A549 (cell line): ENCODE data around the gene ARID5B. TPM values are rescaled to one million over a fixed set of nuclear protein-coding genes. Genes with fewer than 3 reads are reported as not detected.

Source experiments
- ATAC-seq, 2 experiments: fragments of 200-7000 bp in 1 of 2; fragments of >200 bp in 1 of 2; cut with Nextera tagmentation in 1 of 2; cut with Tn5 transposase in 1 of 2; 3 replicates each; pipeline versions ENCODE4 v1.8.0 to v1.9.1; 2018 to 2020; ENCODE audit warnings: mild to moderate bottlenecking in 1 of 2, moderate library complexity in 1 of 2
- CTCF ChIA-PET: fragments of 300-600 bp; sonication (Branson Sonifier 250); formaldehyde crosslinking; extraction: SDS; loops from one replicate; lab custom pipeline; 2021; ENCODE audit warnings: antibody characterized with exemption, inconsistent platforms; lab: Yijun Ruan, JAX
- POLR2A ChIA-PET: fragments of 350-600 bp; formaldehyde crosslinking; extraction: SDS; loops from one replicate; lab custom pipeline; 2021; ENCODE audit warnings: antibody characterized with exemption, inconsistent platforms; lab: Yijun Ruan, JAX
- DNase-seq, 2 experiments: peaks; one replicate each; pipeline versions ENCODE4 v3.0.0 to v3.0.0-alpha.2; 2011 to 2016; ENCODE audit warnings: low read depth in 1 of 2, low spot score in 1 of 2
- FAIRE-seq: peaks from 2 replicates; lab custom pipeline; 2011; peaks lifted over from hg19 to GRCh38; lab: Jason Lieb, UNC
- H3K27ac ChIP-seq, 2 experiments: fragments of >200 bp; sonication (Bioruptor Twin); formaldehyde crosslinking; 3 replicates each; pipeline ENCODE4 v1.5.1; 2016 to 2017
- H3K4me1 ChIP-seq: fragments of >200 bp; sonication (Bioruptor Twin); formaldehyde crosslinking; 3 replicates; pipeline ENCODE4 v1.6.1; 2016
- H3K4me2 ChIP-seq: fragments of >200 bp; sonication (Bioruptor Twin); formaldehyde crosslinking; 3 replicates; pipeline ENCODE4 v1.6.1; 2016
- H3K4me3 ChIP-seq: fragments of >200 bp; sonication (Bioruptor Twin); formaldehyde crosslinking; 3 replicates; pipeline ENCODE4 v1.5.1; 2016
- H3K9me3 ChIP-seq: fragments of >200 bp; sonication (Bioruptor Twin); formaldehyde crosslinking; 3 replicates; pipeline ENCODE4 v1.6.1; 2016
- CHD2 ChIP-seq: fragments of 150-350 bp; IDR thresholded peaks from 2 replicates; pipeline ENCODE4 v1.6.1; 2014; ENCODE audit warnings: low read length; ENCODE audit not compliant: partially characterized antibody
- FOSB ChIP-seq: fragments of 250-450 bp; sonication (Bioruptor Pico); IDR thresholded peaks from 2 replicates; pipeline ENCODE4 v1.5.0; 2020; ENCODE audit warnings: mild to moderate bottlenecking, moderate library complexity
- NR3C1 ChIP-seq: fragments of >200 bp; sonication (Bioruptor Twin); formaldehyde crosslinking; IDR thresholded peaks from 3 replicates; pipeline ENCODE4 v1.6.1; 2017
- RARB ChIP-seq: fragments of 250-450 bp; sonication (Bioruptor Pico); IDR thresholded peaks from 2 replicates; pipeline ENCODE4 v1.8.0; 2021; ENCODE audit warnings: mild to moderate bottlenecking, moderate library complexity
- TFCP2L1 ChIP-seq: fragments of 250-450 bp; sonication (Bioruptor Pico); IDR thresholded peaks from 2 replicates; pipeline ENCODE4 v1.5.0; 2021; ENCODE audit warnings: mild to moderate bottlenecking
- WGBS: methylation state at CpG from one replicate; pipeline ENCODE4 v1.1.6; 2017; ENCODE audit errors: missing lambda C conversion rate; 5-methylcytosine and 5-hydroxymethylcytosine counted together
- polyA plus RNA-seq, 4 experiments: library from polyadenylated mRNA; depleted of rRNA in 3 of 4; stranded (reverse); fragments of >200 nt; fragmentation: RNase III in 1 of 4; extraction: RNeasy Plus Mini Kit Qiagen cat#74134 plus additional on column Dnase treatment in 1 of 4; gene quantifications; 2 replicates in 3 of 4; 3 replicates in 1 of 4; pipeline ENCODE4 v1.2.3, GENCODE V29; 2011 to 2017
- TF ChIP-seq, protein P1 (sequence below): fragments of 150-350 bp; IDR thresholded peaks from 2 replicates; pipeline ENCODE4 v1.6.1; 2014; ENCODE audit warnings: low read depth, mild to moderate bottlenecking, low read length
- TF ChIP-seq, protein P2 (sequence below): fragments of >200 bp; sonication (Bioruptor Twin); formaldehyde crosslinking; IDR thresholded peaks from 3 replicates; pipeline ENCODE4 v1.5.1; 2016
- TF ChIP-seq, protein P3 (sequence below): fragments of 250-450 bp; sonication (Bioruptor Pico); IDR thresholded peaks from 2 replicates; pipeline ENCODE4 v1.5.0; 2021; ENCODE audit warnings: mild to moderate bottlenecking, moderate library complexity, borderline replicate concordance

ARID5B gene
- polyA plus RNA-seq, 2 of the 4 experiments (the other 2 are of a cell fraction), result 0.75 to 1.6 TPM

DNA sequence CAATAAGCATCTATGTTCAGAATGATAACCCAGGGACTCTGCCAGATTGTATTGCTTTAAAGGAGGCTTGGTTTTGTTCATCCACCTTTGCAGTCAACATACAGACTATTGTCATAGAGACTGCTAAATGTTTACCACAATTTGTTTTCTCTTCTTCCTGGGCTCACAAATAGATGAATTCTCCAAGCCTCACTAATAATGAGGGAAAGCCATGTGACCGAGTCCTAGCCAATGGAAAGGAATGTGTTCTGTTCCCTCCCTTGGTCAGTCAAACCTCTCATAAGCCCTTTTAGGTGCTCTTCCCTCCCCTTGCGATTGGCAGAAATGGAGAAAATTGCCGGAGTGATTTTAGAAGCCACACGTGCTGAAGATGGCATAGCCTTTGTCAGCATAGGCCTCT lies 230.2 kb downstream of the ARID5B start:
- ChIA-PET CTCF (no interaction called here), POLR2A (no interaction called here)
- Histone ChIP-seq H3K9me3 (no peaks in the 10 kb centered on the region), H3K27ac (no peak overlapping the region), H3K4me2 (no peak overlapping the region), H3K4me3 (no peak overlapping the region), H3K4me1 (no peaks in the 10 kb centered on the region)
- WGBS, result 84% methylated on average over 4 of the region's 4 CpGs
- ATAC-seq (no peak), FAIRE-seq (no peak), DNase-seq (no peak)
- TF ChIP-seq TFCP2L1, result no peak
- TF ChIP-seq, protein P1, sequence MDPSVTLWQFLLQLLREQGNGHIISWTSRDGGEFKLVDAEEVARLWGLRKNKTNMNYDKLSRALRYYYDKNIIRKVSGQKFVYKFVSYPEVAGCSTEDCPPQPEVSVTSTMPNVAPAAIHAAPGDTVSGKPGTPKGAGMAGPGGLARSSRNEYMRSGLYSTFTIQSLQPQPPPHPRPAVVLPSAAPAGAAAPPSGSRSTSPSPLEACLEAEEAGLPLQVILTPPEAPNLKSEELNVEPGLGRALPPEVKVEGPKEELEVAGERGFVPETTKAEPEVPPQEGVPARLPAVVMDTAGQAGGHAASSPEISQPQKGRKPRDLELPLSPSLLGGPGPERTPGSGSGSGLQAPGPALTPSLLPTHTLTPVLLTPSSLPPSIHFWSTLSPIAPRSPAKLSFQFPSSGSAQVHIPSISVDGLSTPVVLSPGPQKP, result no peak
- no peak for TF ChIP-seq CHD2
- no peak for TF ChIP-seq FOSB (CRISPR knock-in tag)

DNA sequence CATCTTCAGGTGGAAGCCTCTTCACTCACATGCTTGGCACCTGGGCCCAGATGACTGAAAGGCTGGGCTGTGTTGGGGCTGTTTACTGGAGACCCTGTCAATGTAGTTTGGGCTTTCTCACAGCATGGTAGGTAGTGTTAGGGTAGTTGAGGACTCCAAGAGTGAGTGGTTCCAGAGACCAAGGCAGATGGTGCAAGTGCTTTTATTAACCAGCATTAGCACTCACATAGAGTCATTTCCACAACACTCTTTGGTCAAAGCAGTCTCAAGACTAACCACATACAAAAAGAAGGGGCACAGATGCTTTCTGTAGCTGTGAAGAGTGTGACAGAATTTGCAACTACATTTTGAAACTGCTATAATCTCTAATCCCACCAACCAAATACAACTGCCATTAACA lies 232.1 kb downstream of the ARID5B start:
- Histone ChIP-seq H3K4me2 (no peak overlapping the region), H3K27ac (no peak overlapping the region), H3K4me1 (no peaks in the 10 kb centered on the region), H3K9me3 (peaks cover 3% of the 10 kb centered on the region; the same call in 1 of the 3 replicates), H3K4me3 (no peak overlapping the region)
- FAIRE-seq (no peak), DNase-seq (no peak), ATAC-seq (no peak)
- TF ChIP-seq NR3C1, result no peak
- TF ChIP-seq, protein P2, sequence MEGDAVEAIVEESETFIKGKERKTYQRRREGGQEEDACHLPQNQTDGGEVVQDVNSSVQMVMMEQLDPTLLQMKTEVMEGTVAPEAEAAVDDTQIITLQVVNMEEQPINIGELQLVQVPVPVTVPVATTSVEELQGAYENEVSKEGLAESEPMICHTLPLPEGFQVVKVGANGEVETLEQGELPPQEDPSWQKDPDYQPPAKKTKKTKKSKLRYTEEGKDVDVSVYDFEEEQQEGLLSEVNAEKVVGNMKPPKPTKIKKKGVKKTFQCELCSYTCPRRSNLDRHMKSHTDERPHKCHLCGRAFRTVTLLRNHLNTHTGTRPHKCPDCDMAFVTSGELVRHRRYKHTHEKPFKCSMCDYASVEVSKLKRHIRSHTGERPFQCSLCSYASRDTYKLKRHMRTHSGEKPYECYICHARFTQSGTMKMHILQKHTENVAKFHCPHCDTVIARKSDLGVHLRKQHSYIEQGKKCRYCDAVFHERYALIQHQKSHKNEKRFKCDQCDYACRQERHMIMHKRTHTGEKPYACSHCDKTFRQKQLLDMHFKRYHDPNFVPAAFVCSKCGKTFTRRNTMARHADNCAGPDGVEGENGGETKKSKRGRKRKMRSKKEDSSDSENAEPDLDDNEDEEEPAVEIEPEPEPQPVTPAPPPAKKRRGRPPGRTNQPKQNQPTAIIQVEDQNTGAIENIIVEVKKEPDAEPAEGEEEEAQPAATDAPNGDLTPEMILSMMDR, result no peak
- TF ChIP-seq RARB (CRISPR knock-in tag), result no peak
- ChIA-PET CTCF (no interaction called here), POLR2A (no interaction called here)

DNA sequence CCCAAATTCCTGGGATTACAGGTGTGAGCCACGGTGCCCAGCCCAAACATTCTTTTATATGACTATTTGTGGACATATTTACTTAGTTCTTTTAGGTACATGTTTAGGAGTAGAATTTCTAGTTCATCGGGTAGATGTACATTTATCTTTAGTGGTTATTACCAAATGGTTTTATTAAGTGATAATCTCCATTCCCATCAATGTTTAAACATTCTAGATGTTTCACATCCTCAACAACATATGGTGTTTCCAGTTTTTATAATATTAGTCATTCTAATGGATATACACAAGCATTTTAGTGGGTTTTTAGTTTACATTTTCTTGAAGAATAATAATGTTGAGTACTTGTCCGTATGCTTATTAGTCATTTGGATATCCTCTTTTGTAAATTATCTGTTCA lies 235.4 kb downstream of the ARID5B start:
- POLR2A ChIA-PET, result no interaction called here
- no peaks in the 10 kb centered on the region for H3K4me1 ChIP-seq
- no peak for DNase-seq
- no peak for FAIRE-seq
- peaks cover 3% of the 10 kb centered on the region; the same call in 1 of the 3 replicates for H3K9me3 ChIP-seq
- WGBS, result 47% methylated on average over 3 of the region's 3 CpGs
- TF ChIP-seq, protein P1, result no peak
- TF ChIP-seq, protein P3, sequence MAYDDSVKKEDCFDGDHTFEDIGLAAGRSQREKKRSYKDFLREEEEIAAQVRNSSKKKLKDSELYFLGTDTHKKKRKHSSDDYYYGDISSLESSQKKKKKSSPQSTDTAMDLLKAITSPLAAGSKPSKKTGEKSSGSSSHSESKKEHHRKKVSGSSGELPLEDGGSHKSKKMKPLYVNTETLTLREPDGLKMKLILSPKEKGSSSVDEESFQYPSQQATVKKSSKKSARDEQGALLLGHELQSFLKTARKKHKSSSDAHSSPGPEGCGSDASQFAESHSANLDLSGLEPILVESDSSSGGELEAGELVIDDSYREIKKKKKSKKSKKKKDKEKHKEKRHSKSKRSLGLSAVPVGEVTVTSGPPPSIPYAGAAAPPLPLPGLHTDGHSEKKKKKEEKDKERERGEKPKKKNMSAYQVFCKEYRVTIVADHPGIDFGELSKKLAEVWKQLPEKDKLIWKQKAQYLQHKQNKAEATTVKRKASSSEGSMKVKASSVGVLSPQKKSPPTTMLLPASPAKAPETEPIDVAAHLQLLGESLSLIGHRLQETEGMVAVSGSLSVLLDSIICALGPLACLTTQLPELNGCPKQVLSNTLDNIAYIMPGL (CRISPR knock-in tag), result no peak
- H3K4me2 ChIP-seq, result no peak overlapping the region
- no peak for ATAC-seq
- CTCF ChIA-PET, result no interaction called here
- H3K27ac ChIP-seq, result no peak overlapping the region
- H3K4me3 ChIP-seq, result no peak overlapping the region

Other genes with a start within 250 kb of the ARID5B start
- 0.40 and 1.1 TPM in 2 replicates for gene CABCOCO1, start 238.8 kb upstream of the ARID5B start, polyA plus RNA-seq (2011; rRNA removed)
- gene CABCOCO1, start 238.8 kb upstream of the ARID5B start, polyA plus RNA-seq (2017; fragmentation: RNase III; extraction: RNeasy Plus Mini Kit Qiagen cat#74134 plus additional on column Dnase treatment), result 0.54 to 0.92 TPM (median 0.77 TPM) in 3 replicates